ENCODE measurements around the gene SLC13A5. TPM values are rescaled to one million over a fixed set of nuclear protein-coding genes. Genes with fewer than 3 reads are reported as not detected.
A peak's percentile ranks its signal among the peaks of the same experiment; 100 is the strongest.

SLC13A5 gene
- total and polyA plus RNA-seq, 2 donors (not counting 1 experiment from before 2014, with no cell fraction given), result not detected

GRCh38 chr17:6651354-6651918, 61.7 kb downstream of the SLC13A5 start, which contains the start of the genes C17orf100 and MED31:
TSS of gene C17orf100 (plus strand) at chr17:6651762. CDS start at chr17:6651914, 152 bp downstream.
TSS of gene MED31 (minus strand) at chr17:6651605. CDS start at chr17:6651528, 77 bp downstream.
- H3K9ac ChIP-seq (ENCODE audit: low read length), result peak within 1 kb of the TSS; percentile 99
- intact Hi-C loops (cut with micrococcal nuclease), result loop anchor here (1.0 to 10.0 kb wide), 6 partner anchors 10 to 1183 kb away; partner anchors contain the start of genes DERL2, KDM6B, MIS12 and NLRP1
- peaks cover 21% of the 10 kb centered on the region for H4K20me1 ChIP-seq (ENCODE audit: control insufficient read depth, insufficient read depth, low read length, poor library complexity, severe bottlenecking)
- TF ChIP-seq EZH2 (IDR thresholded peaks at IDR 0.05; ENCODE audit: borderline replicate concordance, insufficient read depth, low read depth, low read length, poor library complexity, severe bottlenecking) (no peak), CTCF (IDR thresholded peaks at IDR 0.05) (no peak)
- Mint-ChIP-seq H3K9me3 (ENCODE audit: insufficient read depth) (no peaks in the 10 kb centered on the region), H3K4me3 (peak within 1 kb of the TSS; percentile 99), H3K4me1 (peaks cover 69% of the 10 kb centered on the region), H3K27ac (peak within 1 kb of the TSS; percentile 99), H3K27me3 (no peaks in the 10 kb centered on the region)
- peaks cover 34% of the 10 kb centered on the region for H3K79me2 ChIP-seq (ENCODE audit: control insufficient read depth, insufficient read depth, low read length)
- H3K4me2 ChIP-seq (replicated peaks; ENCODE audit: low read depth, low read length, poor library complexity, severe bottlenecking), result peak within 1 kb of the TSS; percentile 82
- ATAC-seq (ENCODE audit: low read depth) (peak; percentile 91), DNase-seq (peak; percentile 95)
- peak within 1 kb of the TSS; percentile 82 for H2AFZ ChIP-seq (ENCODE audit: insufficient read depth, low read depth, low read length, poor library complexity, severe bottlenecking)
- H3K4me3 ChIP-seq (ENCODE audit: control extremely low read depth in 1 of 5, extremely low read depth in 1 of 5, insufficient read depth in 1 of 5, low read depth in 2 of 5, low read length in 4 of 5), result peak within 1 kb of the TSS; percentile 63 to 96 (median 74)
- peaks cover 28 to 45% of the 10 kb centered on the region in 2 donors for H3K4me1 ChIP-seq (ENCODE audit: control insufficient read depth in 2 of 2, insufficient read depth in 2 of 2, low read length in 2 of 2)
- ChIA-PET POLR2A (interaction anchor here (0.6 to 2.4 kb wide), 5 partner anchors 9 to 1667 kb away, joined by 3 to 17 read pairs (median 4); no protein-coding TSS in a partner anchor), CTCF (interaction anchor here (0.8 to 1.9 kb wide), 4 partner anchors 10 to 179 kb away, joined by 4 to 9 read pairs (median 6); no protein-coding TSS in a partner anchor)
- no peaks in the 10 kb centered on the region for H3K27me3 ChIP-seq (replicated peaks in 1 of 4; ENCODE audit: control extremely low read depth in 1 of 4, control insufficient read depth in 3 of 4, insufficient read depth in 4 of 4, low read length in 3 of 4)
- peaks cover 0 to 23% of the 10 kb centered on the region in 2 experiments for H3K36me3 ChIP-seq (replicated peaks in 1 of 2; ENCODE audit: control extremely low read depth in 1 of 2, control insufficient read depth in 1 of 2, extremely low read depth in 1 of 2, insufficient read depth in 2 of 2, low read length in 1 of 2)
- peak within 1 kb of the TSS; percentile 96 to 99 for H3K27ac ChIP-seq (ENCODE audit: low read length in 2 of 2)
- WGBS (ENCODE audit: insufficient coverage), result 2% methylated on average over 34 of the region's 35 CpGs
- peaks cover 0 to 5% (median 0%) of the 10 kb centered on the region in 3 donors for H3K9me3 ChIP-seq (ENCODE audit: control extremely low read depth in 1 of 3, control insufficient read depth in 2 of 3, insufficient read depth in 1 of 3, low read length in 2 of 3)

- ATAC-seq (ENCODE audit: low read depth) (no peak), DNase-seq (no peak)
- Histone ChIP-seq H3K4me2 (replicated peaks; ENCODE audit: low read depth, low read length, poor library complexity, severe bottlenecking) (no peak overlapping the region), H3K27me3 (replicated peaks in 1 of 4; ENCODE audit: control extremely low read depth in 1 of 4, control insufficient read depth in 3 of 4, insufficient read depth in 4 of 4, low read length in 3 of 4) (no peaks in the 10 kb centered on the region), H3K27ac (ENCODE audit: low read length in 2 of 2) (no peak overlapping the region), H2AFZ (ENCODE audit: insufficient read depth, low read depth, low read length, poor library complexity, severe bottlenecking) (no peak overlapping the region), H3K79me2 (ENCODE audit: control insufficient read depth, insufficient read depth, low read length) (peaks cover 55% of the 10 kb centered on the region), H3K4me1 (ENCODE audit: control insufficient read depth in 2 of 2, insufficient read depth in 2 of 2, low read length in 2 of 2) (peaks cover 21 to 24% of the 10 kb centered on the region in 2 donors), H3K9ac (ENCODE audit: low read length) (no peak overlapping the region), H4K20me1 (ENCODE audit: control insufficient read depth, insufficient read depth, low read length, poor library complexity, severe bottlenecking) (peaks cover 27% of the 10 kb centered on the region), H3K9me3 (ENCODE audit: control extremely low read depth in 1 of 3, control insufficient read depth in 2 of 3, insufficient read depth in 1 of 3, low read length in 2 of 3) (no peaks in the 10 kb centered on the region), H3K36me3 (replicated peaks in 1 of 2; ENCODE audit: control extremely low read depth in 1 of 2, control insufficient read depth in 1 of 2, extremely low read depth in 1 of 2, insufficient read depth in 2 of 2, low read length in 1 of 2) (peaks cover 1 to 49% of the 10 kb centered on the region in 2 experiments), H3K4me3 (ENCODE audit: control extremely low read depth in 1 of 5, extremely low read depth in 1 of 5, insufficient read depth in 1 of 5, low read depth in 2 of 5, low read length in 4 of 5) (no peak overlapping the region)
- H3K9me3 Mint-ChIP-seq (ENCODE audit: insufficient read depth), result no peaks in the 10 kb centered on the region
- ChIA-PET CTCF (interaction anchor here (0.8 to 1.9 kb wide), 2 partner anchors 9 to 176 kb away, joined by 3 to 13 read pairs; no protein-coding TSS in a partner anchor), POLR2A (no interaction called here)
- intact Hi-C loops (cut with micrococcal nuclease), result loop anchor here (2.0 kb wide), 1 partner anchor 175 kb away; no protein-coding TSS in a partner anchor
- H3K4me3 Mint-ChIP-seq, result no peak overlapping the region
- TF ChIP-seq CTCF (IDR thresholded peaks at IDR 0.05), result no peak
- TF ChIP-seq EZH2 (IDR thresholded peaks at IDR 0.05; ENCODE audit: borderline replicate concordance, insufficient read depth, low read depth, low read length, poor library complexity, severe bottlenecking), result no peak
- H3K4me1 Mint-ChIP-seq, result peaks cover 49% of the 10 kb centered on the region
- H3K27me3 Mint-ChIP-seq, result no peaks in the 10 kb centered on the region
- no peak overlapping the region for H3K27ac Mint-ChIP-seq
These were observed 65.0 kb downstream of the SLC13A5 start for GRCh38 chr17:6648181-6648580.

Data from B cell (primary cell).